Trophoblast cell (in vitro differentiated cells and primary cell): ENCODE results near the gene SEC63. TPM values are rescaled to one million over a fixed set of nuclear protein-coding genes. Genes with fewer than 3 reads are reported as not detected.

Experiments
- DNase-seq, 2 donors: peaks; one replicate each; pipeline ENCODE4 v3.0.0-alpha.2; 2016
- H2AFZ ChIP-seq: 2 replicates; pipeline ENCODE4 v1.6.1; 2013; ENCODE audit warnings: low read length, moderate library complexity, mild to moderate bottlenecking; ENCODE audit not compliant: insufficient read depth, poor library complexity
- H2AK5ac ChIP-seq: 2 replicates; pipeline ENCODE4 v1.6.1; 2013; ENCODE audit warnings: mild to moderate bottlenecking, low read length
- H2BK120ac ChIP-seq: 2 replicates; pipeline ENCODE4 v1.6.1; 2013; ENCODE audit warnings: low read length, mild to moderate bottlenecking, moderate library complexity; ENCODE audit not compliant: insufficient read depth, poor library complexity
- H2BK12ac ChIP-seq: 2 replicates; pipeline ENCODE4 v1.6.1; 2013; ENCODE audit warnings: mild to moderate bottlenecking, low read length, moderate library complexity
- H2BK5ac ChIP-seq: 2 replicates; pipeline ENCODE4 v1.6.1; 2013; ENCODE audit warnings: low read length, low read depth, moderate library complexity, mild to moderate bottlenecking; ENCODE audit not compliant: poor library complexity
- H3K14ac ChIP-seq: 2 replicates; pipeline ENCODE4 v1.6.1; 2013; ENCODE audit warnings: mild to moderate bottlenecking, low read length
- H3K18ac ChIP-seq: 2 replicates; pipeline ENCODE4 v1.6.1; 2013; ENCODE audit warnings: mild to moderate bottlenecking, low read length
- H3K23ac ChIP-seq: 2 replicates; pipeline ENCODE4 v1.6.1; 2013; ENCODE audit warnings: low read length
- H3K27ac ChIP-seq: 2 replicates; pipeline ENCODE4 v1.5.1; 2013; ENCODE audit warnings: low read depth, mild to moderate bottlenecking, inconsistent platforms, low read length, moderate library complexity
- H3K27me3 ChIP-seq: 2 replicates; pipeline ENCODE4 v1.6.1; 2013; ENCODE audit warnings: inconsistent platforms, mild to moderate bottlenecking, low read length, moderate library complexity; ENCODE audit not compliant: insufficient read depth
- H3K36me3 ChIP-seq, 2 experiments: 1 replicate in 1 of 2; 2 replicates in 1 of 2; pipeline ENCODE4 v1.6.1; 2013; ENCODE audit warnings: low read length in 2 of 2, mild to moderate bottlenecking in 2 of 2, moderate library complexity in 1 of 2; ENCODE audit not compliant: insufficient read depth in 2 of 2, control insufficient read depth in 1 of 2
- H3K4ac ChIP-seq: 2 replicates; pipeline ENCODE4 v1.6.1; 2013; ENCODE audit warnings: low read depth, mild to moderate bottlenecking, low read length, moderate library complexity
- H3K4me1 ChIP-seq, 2 experiments: 1 replicate in 1 of 2; 2 replicates in 1 of 2; pipeline ENCODE4 v1.6.1; 2013; ENCODE audit warnings: low read length in 2 of 2, mild to moderate bottlenecking in 2 of 2, moderate library complexity in 1 of 2; ENCODE audit not compliant: insufficient read depth in 2 of 2, control insufficient read depth in 1 of 2
- H3K4me2 ChIP-seq: 2 replicates; pipeline ENCODE4 v1.6.1; 2013; ENCODE audit warnings: inconsistent platforms, mild to moderate bottlenecking, low read length, moderate library complexity
- H3K4me3 ChIP-seq: 2 replicates; pipeline ENCODE4 v1.5.1; 2013; ENCODE audit warnings: mild to moderate bottlenecking, low read depth, low read length, inconsistent platforms
- H3K79me1 ChIP-seq: one replicate; pipeline ENCODE4 v1.6.1; 2013; ENCODE audit warnings: low read length
- H3K79me2 ChIP-seq: 2 replicates; pipeline ENCODE4 v1.6.1; 2013; ENCODE audit warnings: low read length, mild to moderate bottlenecking; ENCODE audit not compliant: control insufficient read depth, insufficient read depth, poor library complexity
- H3K9ac ChIP-seq: 2 replicates; pipeline ENCODE4 v1.6.1; 2013; ENCODE audit warnings: mild to moderate bottlenecking, low read length
- H3K9me3 ChIP-seq: 2 replicates; pipeline ENCODE4 v1.6.1; 2013; ENCODE audit warnings: low read depth, mild to moderate bottlenecking, control low read depth, inconsistent platforms, low read length; ENCODE audit not compliant: insufficient read depth
- H4K12ac ChIP-seq: 2 replicates; pipeline ENCODE4 v1.6.1; 2013; ENCODE audit warnings: low read depth, mild to moderate bottlenecking, low read length, moderate library complexity
- H4K8ac ChIP-seq: 2 replicates; pipeline ENCODE4 v1.6.1; 2013; ENCODE audit warnings: low read depth, mild to moderate bottlenecking, low read length, moderate library complexity
- H4K91ac ChIP-seq: one replicate; pipeline ENCODE4 v1.6.1; 2013; ENCODE audit warnings: low read depth, mild to moderate bottlenecking, low read length, moderate library complexity
- WGBS: extraction: QIAGEN DNeasy Blood & Tissue Kit; methylation state at CpG from one replicate; pipeline ENCODE4 v1.1.7; 2013; ENCODE audit warnings: missing lambda C conversion rate; ENCODE audit not compliant: insufficient read length, insufficient coverage; ENCODE audit errors: extremely low coverage; 5-methylcytosine and 5-hydroxymethylcytosine counted together
- polyA plus RNA-seq: library from polyadenylated mRNA; stranded (reverse); fragments of 200-250 nt; gene quantifications from 2 replicates; pipeline ENCODE4 v1.2.3, GENCODE V29; 2013

The SEC63 gene, protein sequence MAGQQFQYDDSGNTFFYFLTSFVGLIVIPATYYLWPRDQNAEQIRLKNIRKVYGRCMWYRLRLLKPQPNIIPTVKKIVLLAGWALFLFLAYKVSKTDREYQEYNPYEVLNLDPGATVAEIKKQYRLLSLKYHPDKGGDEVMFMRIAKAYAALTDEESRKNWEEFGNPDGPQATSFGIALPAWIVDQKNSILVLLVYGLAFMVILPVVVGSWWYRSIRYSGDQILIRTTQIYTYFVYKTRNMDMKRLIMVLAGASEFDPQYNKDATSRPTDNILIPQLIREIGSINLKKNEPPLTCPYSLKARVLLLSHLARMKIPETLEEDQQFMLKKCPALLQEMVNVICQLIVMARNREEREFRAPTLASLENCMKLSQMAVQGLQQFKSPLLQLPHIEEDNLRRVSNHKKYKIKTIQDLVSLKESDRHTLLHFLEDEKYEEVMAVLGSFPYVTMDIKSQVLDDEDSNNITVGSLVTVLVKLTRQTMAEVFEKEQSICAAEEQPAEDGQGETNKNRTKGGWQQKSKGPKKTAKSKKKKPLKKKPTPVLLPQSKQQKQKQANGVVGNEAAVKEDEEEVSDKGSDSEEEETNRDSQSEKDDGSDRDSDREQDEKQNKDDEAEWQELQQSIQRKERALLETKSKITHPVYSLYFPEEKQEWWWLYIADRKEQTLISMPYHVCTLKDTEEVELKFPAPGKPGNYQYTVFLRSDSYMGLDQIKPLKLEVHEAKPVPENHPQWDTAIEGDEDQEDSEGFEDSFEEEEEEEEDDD
- polyA plus RNA-seq, result 101 and 113 TPM in 2 replicates

DNA sequence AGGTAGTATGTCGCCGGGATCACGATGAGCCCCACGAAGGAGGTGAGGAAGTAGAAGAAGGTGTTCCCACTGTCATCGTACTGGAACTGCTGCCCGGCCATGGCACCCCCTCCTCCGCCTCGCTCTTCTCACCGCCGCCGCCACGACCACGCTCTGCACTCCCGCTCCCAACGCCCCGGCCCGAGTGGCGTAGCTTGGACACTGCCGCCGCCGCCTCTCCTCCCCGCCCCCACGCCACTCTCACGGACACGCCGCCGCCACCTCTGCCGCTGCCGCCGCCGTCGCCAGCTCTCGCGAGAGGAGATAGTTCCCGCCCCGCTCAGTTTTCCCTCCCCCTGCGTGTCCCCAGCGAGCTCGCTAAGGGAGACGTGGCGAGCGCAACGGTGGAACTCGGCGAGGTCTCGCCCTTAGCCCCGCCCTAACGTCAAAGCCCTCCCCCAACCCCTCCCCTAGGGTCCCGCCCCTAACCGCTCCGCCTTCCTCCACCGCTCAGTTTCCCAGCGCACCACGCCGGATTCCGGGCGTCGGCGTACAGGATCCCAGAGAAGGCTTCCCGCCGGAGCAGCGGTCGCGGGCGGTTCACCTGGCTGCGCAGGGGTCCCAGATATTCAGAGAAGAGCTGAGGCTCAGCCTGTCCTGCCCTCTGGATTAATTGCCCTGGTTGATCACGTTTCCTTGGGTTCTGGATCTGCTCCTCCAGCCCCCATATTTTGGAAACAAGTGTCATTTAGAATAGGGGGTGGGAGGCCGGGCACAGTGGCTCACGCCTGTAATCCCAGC, at the start of gene SEC63:
TSS of gene SEC63 (minus strand) at position 300 of the 780 bp plus-strand sequence. CDS start at position 101, 199 bp downstream.
- peak within 1 kb of the TSS; percentile 99 for H3K4me3 ChIP-seq
- WGBS, result no CpG with 5 or more reads among the region's 69 CpGs

DNA sequence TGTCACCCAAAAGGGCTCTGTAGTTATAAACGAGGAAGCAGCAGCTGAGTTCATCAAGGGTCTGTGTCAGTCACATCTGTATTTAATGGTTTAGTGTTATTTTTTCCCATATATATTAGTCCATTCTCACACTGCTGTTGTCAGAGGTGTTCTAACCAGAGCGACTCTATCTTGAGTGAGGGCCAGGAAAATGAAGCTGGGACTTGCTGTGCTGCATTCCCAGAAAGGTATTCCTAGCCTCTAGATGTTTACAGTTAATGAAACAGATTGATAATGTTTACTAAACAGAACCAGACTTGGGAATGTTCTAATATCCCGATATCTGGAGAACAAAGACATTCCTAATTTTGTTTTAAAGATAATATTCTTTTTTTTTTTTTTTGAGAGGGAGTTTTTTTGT, 48.0 kb upstream of the SEC63 start:
- no peaks in the 10 kb centered on the region for H3K79me2 ChIP-seq
- H2BK5ac ChIP-seq, result no peak overlapping the region
- H3K4ac ChIP-seq, result no peak overlapping the region
- H2AK5ac ChIP-seq, result no peak overlapping the region
- no peak overlapping the region for H3K4me3 ChIP-seq
- no CpG with 5 or more reads among the region's 3 CpGs for WGBS
- no peaks in the 10 kb centered on the region for H3K36me3 ChIP-seq
- H3K27me3 ChIP-seq, result no peaks in the 10 kb centered on the region
- H3K9ac ChIP-seq, result no peak overlapping the region
- H4K12ac ChIP-seq, result no peak overlapping the region
- H2BK120ac ChIP-seq, result no peak overlapping the region
- H3K9me3 ChIP-seq, result peaks cover 7% of the 10 kb centered on the region
- H3K18ac ChIP-seq, result no peak overlapping the region
- no peak overlapping the region for H3K27ac ChIP-seq
- H3K79me1 ChIP-seq, result no peaks in the 10 kb centered on the region
- no peak overlapping the region for H2BK12ac ChIP-seq
- no peak overlapping the region for H4K91ac ChIP-seq
- H3K23ac ChIP-seq, result no peak overlapping the region
- no peak overlapping the region for H3K4me2 ChIP-seq
- peaks cover 4 to 6% of the 10 kb centered on the region in 2 experiments for H3K4me1 ChIP-seq
- no peak overlapping the region for H2AFZ ChIP-seq
- H3K14ac ChIP-seq, result no peak overlapping the region
- peak in 1 of 2 donors; percentile 59 for DNase-seq
- H4K8ac ChIP-seq, result no peak overlapping the region

More for the DNA sequence above, at the start of gene SEC63:
- H3K27ac ChIP-seq, result peak within 1 kb of the TSS; percentile 79
- H3K14ac ChIP-seq, result peak within 1 kb of the TSS; percentile 89
- H3K4ac ChIP-seq, result peak within 1 kb of the TSS; percentile 64
- H4K8ac ChIP-seq, result peak within 1 kb of the TSS; percentile 80
- DNase-seq, result peak; percentile 97 to 98
- H2AFZ ChIP-seq, result peak within 1 kb of the TSS; percentile 82
- H3K79me2 ChIP-seq, result peaks cover 18% of the 10 kb centered on the region
- H3K9me3 ChIP-seq, result no peaks in the 10 kb centered on the region
- peak within 1 kb of the TSS; percentile 71 for H2BK5ac ChIP-seq
- H3K23ac ChIP-seq, result no peak within 1 kb of the TSS
- peak within 1 kb of the TSS; percentile 87 for H2BK120ac ChIP-seq
- H3K27me3 ChIP-seq, result no peaks in the 10 kb centered on the region
- H2AK5ac ChIP-seq, result peak within 1 kb of the TSS; percentile 86
- peak within 1 kb of the TSS; percentile 87 for H3K4me2 ChIP-seq
- no peak within 1 kb of the TSS for H2BK12ac ChIP-seq
- H3K18ac ChIP-seq, result peak within 1 kb of the TSS; percentile 98
- peak within 1 kb of the TSS; percentile 78 for H4K12ac ChIP-seq
- H3K36me3 ChIP-seq, result peaks cover 0 to 6% of the 10 kb centered on the region in 2 experiments
- H3K9ac ChIP-seq, result peak within 1 kb of the TSS; percentile 95
- peaks cover 0 to 2% of the 10 kb centered on the region in 2 experiments for H3K4me1 ChIP-seq
- H3K79me1 ChIP-seq, result peaks cover 10% of the 10 kb centered on the region
- H4K91ac ChIP-seq, result peak within 1 kb of the TSS; percentile 81

DNA sequence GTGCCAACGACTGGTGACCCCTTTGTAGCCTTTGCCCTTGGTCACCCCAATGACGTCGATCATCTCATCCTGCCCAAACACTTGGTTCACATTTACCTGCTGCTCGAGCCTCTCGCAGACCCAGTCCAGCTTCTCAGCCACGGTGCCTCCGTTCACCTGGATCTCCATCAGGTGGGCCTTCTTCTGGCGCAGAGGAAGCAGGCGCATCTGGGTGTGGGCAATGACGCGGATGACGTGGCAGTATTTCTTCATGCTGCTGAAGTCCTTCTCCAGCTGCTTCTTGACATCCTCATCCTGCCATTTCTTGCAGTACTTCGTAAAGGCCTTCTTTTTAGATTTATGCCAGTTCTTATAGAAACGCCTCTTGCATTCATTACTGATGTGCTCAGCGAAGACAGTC, 46.9 kb upstream of the SEC63 start:
- H3K79me2 ChIP-seq, result no peaks in the 10 kb centered on the region
- H3K23ac ChIP-seq, result no peak overlapping the region
- no peak overlapping the region for H3K9ac ChIP-seq
- H3K18ac ChIP-seq, result no peak overlapping the region
- no peak overlapping the region for H2BK120ac ChIP-seq
- H3K4ac ChIP-seq, result no peak overlapping the region
- H3K79me1 ChIP-seq, result no peaks in the 10 kb centered on the region
- H4K12ac ChIP-seq, result no peak overlapping the region
- no peak overlapping the region for H4K8ac ChIP-seq
- peaks cover 4 to 6% of the 10 kb centered on the region in 2 experiments for H3K4me1 ChIP-seq
- WGBS, result no CpG with 5 or more reads among the region's 15 CpGs
- H3K14ac ChIP-seq, result no peak overlapping the region
- no peak overlapping the region for H2AK5ac ChIP-seq
- no peak overlapping the region for H2AFZ ChIP-seq
- no peaks in the 10 kb centered on the region for H3K27me3 ChIP-seq
- no peak overlapping the region for H2BK5ac ChIP-seq
- no peak for DNase-seq
- H3K4me3 ChIP-seq, result no peak overlapping the region
- no peak overlapping the region for H2BK12ac ChIP-seq
- no peaks in the 10 kb centered on the region for H3K36me3 ChIP-seq
- no peak overlapping the region for H3K4me2 ChIP-seq
- H4K91ac ChIP-seq, result no peak overlapping the region
- peaks cover 7% of the 10 kb centered on the region for H3K9me3 ChIP-seq
- no peak overlapping the region for H3K27ac ChIP-seq
